ENCODE data around the gene ABHD5. TPM values are rescaled to one million over a fixed set of nuclear protein-coding genes. Genes with fewer than 3 reads are reported as not detected.

ABHD5 gene
- total and polyA plus RNA-seq, 8 donors = 8.4 to 14.1 (median 11.3) TPM

- Histone ChIP-seq H3K27me3 (no peaks in the 10 kb centered on the region), H3K4me3 (no peak overlapping the region), H3K36me3 (no peaks in the 10 kb centered on the region), H3K4me1 (peaks cover 0 to 7% (median 0%) of the 10 kb centered on the region in 3 donors), H3K9me3 (no peaks in the 10 kb centered on the region), H3K27ac (no peak overlapping the region)
- intact Hi-C loops (cut with DNase I) = no loop called here
- DNase-seq (no peak), ATAC-seq (no peak), FAIRE-seq (no peak)
- TF ChIP-seq, protein P1, sequence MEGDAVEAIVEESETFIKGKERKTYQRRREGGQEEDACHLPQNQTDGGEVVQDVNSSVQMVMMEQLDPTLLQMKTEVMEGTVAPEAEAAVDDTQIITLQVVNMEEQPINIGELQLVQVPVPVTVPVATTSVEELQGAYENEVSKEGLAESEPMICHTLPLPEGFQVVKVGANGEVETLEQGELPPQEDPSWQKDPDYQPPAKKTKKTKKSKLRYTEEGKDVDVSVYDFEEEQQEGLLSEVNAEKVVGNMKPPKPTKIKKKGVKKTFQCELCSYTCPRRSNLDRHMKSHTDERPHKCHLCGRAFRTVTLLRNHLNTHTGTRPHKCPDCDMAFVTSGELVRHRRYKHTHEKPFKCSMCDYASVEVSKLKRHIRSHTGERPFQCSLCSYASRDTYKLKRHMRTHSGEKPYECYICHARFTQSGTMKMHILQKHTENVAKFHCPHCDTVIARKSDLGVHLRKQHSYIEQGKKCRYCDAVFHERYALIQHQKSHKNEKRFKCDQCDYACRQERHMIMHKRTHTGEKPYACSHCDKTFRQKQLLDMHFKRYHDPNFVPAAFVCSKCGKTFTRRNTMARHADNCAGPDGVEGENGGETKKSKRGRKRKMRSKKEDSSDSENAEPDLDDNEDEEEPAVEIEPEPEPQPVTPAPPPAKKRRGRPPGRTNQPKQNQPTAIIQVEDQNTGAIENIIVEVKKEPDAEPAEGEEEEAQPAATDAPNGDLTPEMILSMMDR (IDR thresholded peaks at IDR 0.05) = no peak
- 93% methylated on average over 2 of the region's 2 CpGs for WGBS, 2 donors
These were observed 43.9 kb downstream of the ABHD5 start for GRCh38 chr3:43734685-43735084.

DNA sequence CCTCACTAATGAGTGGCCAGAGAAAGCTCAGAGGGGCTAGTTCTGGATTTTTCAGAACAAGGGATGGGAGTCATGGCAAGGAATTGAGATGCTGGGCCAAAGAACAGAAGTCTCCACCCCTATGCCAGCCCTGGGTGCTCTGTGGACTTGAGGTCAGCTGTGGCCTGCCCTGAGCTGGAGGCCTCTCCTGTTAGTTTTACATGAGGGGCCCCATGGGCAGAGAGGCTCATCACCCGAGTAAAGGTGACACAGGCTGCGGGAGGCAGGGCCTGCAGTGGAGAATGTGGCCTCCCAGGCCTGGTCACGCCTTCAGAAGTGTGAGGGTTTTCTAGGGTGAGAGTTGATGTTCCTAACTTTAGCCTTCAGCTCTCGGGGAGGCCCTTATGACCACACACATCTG lies 44.9 kb downstream of the ABHD5 start:
- Histone ChIP-seq H3K4me3 (no peak overlapping the region), H3K27ac (no peak overlapping the region), H3K9me3 (no peaks in the 10 kb centered on the region), H3K4me1 (no peaks in the 10 kb centered on the region), H3K36me3 (no peaks in the 10 kb centered on the region), H3K27me3 (no peaks in the 10 kb centered on the region)
- intact Hi-C loops (cut with DNase I) = no loop called here
- DNase-seq (no peak), FAIRE-seq (no peak), ATAC-seq (no peak)
- 93 to 96% methylated on average over 4 of the region's 4 CpGs for WGBS, 2 donors
- TF ChIP-seq, protein P1 (IDR thresholded peaks at IDR 0.05) = no peak

DNA sequence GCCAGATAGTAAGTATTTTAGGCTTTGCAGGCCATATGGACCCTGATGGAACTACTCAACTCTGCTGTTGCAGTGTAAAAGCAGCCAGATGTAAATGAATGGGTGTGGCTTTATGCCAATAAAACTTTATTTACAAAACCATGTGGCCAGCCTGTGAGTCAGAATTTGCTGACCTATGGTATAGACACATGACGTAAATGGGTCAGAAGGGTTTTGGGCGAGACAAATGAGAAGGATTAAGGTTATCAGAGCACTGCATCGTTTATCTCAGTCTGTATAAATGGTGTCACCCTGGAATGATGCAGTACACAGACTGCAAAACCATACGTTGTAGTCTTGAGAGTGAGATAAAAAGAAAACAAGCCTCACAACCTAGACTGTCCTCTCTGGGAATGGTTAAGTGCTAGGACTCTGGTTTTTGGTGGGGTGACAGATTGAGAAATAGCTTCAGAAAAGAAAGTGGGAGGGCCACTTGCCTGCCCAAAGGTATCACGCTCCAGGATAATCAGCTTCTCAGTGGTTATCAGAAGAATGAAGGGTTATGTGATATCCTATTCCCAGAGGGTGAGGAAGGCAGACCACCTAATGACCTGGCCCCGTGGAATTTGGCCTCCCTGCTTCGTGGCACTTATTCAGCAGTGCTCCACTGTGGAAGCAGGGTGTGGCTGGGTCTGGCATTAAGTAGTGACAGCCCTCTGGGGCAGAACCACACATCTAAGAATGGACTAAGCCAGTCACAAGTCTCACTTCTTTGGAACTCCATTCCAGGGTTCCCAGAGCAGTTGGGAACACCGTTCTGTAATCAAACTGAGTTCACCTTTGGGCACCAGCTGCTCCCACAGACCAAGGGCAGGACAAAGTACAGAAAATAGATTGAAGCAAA lies 46.1 kb downstream of the ABHD5 start:
- 58 to 61% methylated on average over 8 of the region's 8 CpGs for WGBS, 2 donors
- no peak for FAIRE-seq
- no peak for DNase-seq
- H3K27me3 ChIP-seq = no peaks in the 10 kb centered on the region
- H3K9me3 ChIP-seq = no peaks in the 10 kb centered on the region
- TF ChIP-seq, protein P1 (IDR thresholded peaks at IDR 0.05) = no peak
- no peaks in the 10 kb centered on the region for H3K4me1 ChIP-seq
- intact Hi-C loops (cut with DNase I) = no loop called here
- H3K4me3 ChIP-seq = no peak overlapping the region
- no peak overlapping the region for H3K27ac ChIP-seq
- ATAC-seq = no peak
- H3K36me3 ChIP-seq = no peaks in the 10 kb centered on the region

GRCh38 chr3:43738305-43738704 lies 47.6 kb downstream of the ABHD5 start:
- Histone ChIP-seq H3K36me3 (no peaks in the 10 kb centered on the region), H3K4me1 (no peaks in the 10 kb centered on the region), H3K27me3 (no peaks in the 10 kb centered on the region), H3K27ac (no peak overlapping the region), H3K4me3 (no peak overlapping the region), H3K9me3 (no peaks in the 10 kb centered on the region)
- no peak for DNase-seq
- 89 to 93% methylated on average over 2 of the region's 2 CpGs for WGBS, 2 donors
- no peak for FAIRE-seq
- TF ChIP-seq, protein P1 (IDR thresholded peaks at IDR 0.05) = no peak
- ATAC-seq = no peak
- intact Hi-C loops (cut with DNase I) = no loop called here

DNA sequence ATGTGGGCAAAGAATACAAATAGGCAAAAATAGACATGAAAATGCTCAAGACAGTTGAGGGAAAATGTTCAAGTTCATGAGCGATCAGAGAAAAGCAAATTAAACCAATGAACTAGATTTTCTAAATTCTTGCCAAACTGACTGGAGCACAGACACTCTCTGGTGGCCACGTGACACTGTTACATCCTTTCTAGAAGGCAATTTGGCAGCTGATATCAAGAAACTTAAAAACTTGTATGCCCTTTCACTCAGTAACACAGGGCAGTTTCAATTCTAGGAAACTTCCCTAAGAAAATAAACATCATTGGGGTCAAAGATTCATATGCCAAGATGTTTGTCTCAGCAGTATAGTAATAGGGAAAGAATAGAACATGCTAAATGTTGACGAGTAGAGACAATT lies 52.2 kb downstream of the ABHD5 start:
- ATAC-seq (no peak), FAIRE-seq (no peak)

More for the DNA sequence above, 52.2 kb downstream of the ABHD5 start:
- H3K27ac ChIP-seq = no peak overlapping the region
- no peaks in the 10 kb centered on the region for H3K36me3 ChIP-seq
- TF ChIP-seq, protein P1 (IDR thresholded peaks at IDR 0.05) = no peak
- WGBS, 2 donors = 41 to 49% methylated on average over 3 of the region's 3 CpGs
- H3K27me3 ChIP-seq = no peaks in the 10 kb centered on the region
- no peaks in the 10 kb centered on the region for H3K9me3 ChIP-seq
- intact Hi-C loops (cut with DNase I) = no loop called here
- DNase-seq = no peak
- no peaks in the 10 kb centered on the region for H3K4me1 ChIP-seq
- H3K4me3 ChIP-seq = no peak overlapping the region

Measured in pancreas (tissue), 10 donors.